GM10266 (cell line): ENCODE results near the gene NREP.
"Not testable (repeated sequence)": the region's sequence is repeated elsewhere in the genome, so short reads cannot be mapped to it uniquely, and the experiment has no call there.

Experiments
- DNase-seq: peaks from one replicate; pipeline ENCODE4 v3.0.0; 2012; ENCODE audit errors: extremely low spot score
- TF ChIP-seq, protein P1 (sequence below): IDR thresholded peaks from 2 replicates; pipeline ENCODE4 v1.5.1; 2012; ENCODE audit warnings: mild to moderate bottlenecking, low read depth; ENCODE audit not compliant: control insufficient read depth, insufficient read depth; ENCODE audit errors: missing control alignments

Gene NREP

DNA sequence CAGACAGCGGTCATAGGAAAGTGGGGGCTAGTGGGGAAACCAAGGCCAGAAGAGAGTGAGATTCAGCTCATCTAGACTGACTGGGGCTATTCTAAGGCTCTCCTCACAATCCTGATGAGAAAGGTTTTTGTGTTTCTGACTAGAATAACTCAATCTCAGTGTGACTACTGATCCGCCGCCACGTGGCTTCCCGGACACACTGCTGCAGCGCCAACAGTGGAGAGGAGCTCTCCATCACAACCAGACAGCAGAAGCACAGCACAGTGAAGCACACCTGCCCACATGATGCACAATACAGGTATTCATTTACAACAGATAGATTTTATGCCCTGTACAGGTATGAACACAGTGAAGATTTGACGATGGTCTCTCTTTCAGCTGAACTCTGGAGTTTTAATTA, 25.4 kb downstream of the NREP start:
- TF ChIP-seq, protein P1, sequence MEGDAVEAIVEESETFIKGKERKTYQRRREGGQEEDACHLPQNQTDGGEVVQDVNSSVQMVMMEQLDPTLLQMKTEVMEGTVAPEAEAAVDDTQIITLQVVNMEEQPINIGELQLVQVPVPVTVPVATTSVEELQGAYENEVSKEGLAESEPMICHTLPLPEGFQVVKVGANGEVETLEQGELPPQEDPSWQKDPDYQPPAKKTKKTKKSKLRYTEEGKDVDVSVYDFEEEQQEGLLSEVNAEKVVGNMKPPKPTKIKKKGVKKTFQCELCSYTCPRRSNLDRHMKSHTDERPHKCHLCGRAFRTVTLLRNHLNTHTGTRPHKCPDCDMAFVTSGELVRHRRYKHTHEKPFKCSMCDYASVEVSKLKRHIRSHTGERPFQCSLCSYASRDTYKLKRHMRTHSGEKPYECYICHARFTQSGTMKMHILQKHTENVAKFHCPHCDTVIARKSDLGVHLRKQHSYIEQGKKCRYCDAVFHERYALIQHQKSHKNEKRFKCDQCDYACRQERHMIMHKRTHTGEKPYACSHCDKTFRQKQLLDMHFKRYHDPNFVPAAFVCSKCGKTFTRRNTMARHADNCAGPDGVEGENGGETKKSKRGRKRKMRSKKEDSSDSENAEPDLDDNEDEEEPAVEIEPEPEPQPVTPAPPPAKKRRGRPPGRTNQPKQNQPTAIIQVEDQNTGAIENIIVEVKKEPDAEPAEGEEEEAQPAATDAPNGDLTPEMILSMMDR, result no peak
- DNase-seq, result no peak

DNA sequence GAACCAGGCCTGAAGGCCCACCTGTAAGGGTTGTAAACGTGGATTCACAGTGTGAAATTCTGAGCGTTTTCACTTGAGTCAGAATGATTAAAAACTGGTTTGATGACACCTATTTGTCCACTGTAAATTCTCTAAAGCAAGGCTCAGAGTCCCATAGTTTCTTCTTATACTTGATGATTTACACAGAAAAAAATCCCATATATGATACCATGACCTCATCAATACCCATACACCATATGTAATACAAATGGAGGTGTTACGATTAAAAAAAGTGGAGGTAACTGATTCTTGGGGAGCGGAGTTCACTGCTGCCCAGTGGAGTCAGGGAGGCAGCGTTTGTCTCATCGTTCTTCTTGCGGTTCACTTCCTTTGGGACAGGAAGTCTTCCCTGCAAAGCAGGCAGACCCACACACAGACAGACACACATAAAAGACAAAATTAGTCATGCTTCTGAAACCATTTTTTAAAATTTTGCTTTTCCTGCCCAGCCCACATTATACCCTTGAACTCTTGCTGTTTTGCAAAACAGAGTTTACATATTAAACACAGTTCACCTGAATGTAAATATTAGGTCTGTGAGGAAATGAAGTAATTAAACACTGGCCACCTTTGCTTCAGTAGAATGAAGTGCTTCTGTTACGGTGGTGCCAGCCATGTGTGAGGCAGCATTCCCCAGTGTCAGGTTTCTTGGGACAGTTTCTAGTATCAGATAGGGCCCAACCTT, 26.2 kb downstream of the NREP start:
- no peak for DNase-seq
- TF ChIP-seq, protein P1, result no peak

DNA sequence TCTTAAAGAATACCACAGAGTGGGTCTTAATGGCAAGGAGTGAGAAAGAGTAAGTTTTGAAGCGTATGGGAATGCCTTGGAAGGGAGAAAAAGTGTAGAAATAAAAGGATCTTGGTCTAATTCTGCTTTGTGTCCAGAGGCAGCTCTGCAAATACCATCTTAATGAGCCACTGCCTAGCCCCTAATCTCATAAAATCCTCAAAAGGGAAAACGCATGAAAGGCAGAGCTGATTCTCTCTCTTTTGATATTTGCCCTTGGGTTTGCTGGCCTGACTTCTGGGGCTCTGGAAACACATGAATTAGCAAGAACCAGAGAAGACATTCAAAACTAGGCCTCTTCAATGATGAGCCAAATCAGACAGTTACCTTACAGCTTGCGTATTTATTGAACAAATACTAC, 28.1 kb downstream of the NREP start:
- TF ChIP-seq, protein P1, result no peak
- no peak for DNase-seq

DNA sequence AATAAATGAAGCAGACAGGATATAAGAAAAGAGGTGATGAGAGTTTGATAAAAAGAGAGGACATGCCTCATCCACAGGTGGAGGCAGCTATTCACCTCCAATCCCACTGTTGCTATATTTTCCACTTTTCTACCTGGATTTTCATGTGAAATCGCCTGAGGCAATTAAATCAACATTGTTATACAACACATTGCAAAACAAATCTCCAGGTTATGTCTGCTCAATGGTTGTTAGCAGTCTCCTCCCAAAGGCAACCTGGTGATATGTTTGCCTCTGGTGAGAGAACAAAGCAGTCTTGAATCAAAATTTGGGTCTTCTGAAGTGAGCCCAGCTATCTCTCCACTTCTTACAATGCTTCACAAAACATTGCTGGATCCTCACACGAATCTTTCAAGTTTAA, 30.0 kb downstream of the NREP start:
- TF ChIP-seq, protein P1, result no peak
- no peak for DNase-seq

DNA sequence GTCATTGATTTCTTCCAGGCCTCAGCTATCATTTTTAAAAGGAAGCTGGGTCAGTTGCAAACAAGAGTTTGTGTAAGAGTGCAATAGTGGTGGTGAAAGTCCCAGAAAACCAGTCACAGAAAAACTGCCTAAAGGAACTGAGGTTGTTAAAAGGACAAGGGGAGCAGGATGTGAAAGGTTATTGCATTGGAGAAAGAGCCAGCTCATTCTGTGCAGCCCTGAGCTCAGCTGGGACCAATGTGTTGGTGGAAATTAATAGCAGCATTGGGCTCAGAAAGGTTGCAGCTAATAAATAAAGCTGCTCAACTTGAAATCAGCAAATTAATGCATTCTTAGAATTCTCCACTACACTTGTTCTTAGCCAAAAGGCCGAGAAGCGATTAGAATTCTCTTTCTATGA, 34.9 kb downstream of the NREP start:
- no peak for DNase-seq
- TF ChIP-seq, protein P1, result no peak

DNA sequence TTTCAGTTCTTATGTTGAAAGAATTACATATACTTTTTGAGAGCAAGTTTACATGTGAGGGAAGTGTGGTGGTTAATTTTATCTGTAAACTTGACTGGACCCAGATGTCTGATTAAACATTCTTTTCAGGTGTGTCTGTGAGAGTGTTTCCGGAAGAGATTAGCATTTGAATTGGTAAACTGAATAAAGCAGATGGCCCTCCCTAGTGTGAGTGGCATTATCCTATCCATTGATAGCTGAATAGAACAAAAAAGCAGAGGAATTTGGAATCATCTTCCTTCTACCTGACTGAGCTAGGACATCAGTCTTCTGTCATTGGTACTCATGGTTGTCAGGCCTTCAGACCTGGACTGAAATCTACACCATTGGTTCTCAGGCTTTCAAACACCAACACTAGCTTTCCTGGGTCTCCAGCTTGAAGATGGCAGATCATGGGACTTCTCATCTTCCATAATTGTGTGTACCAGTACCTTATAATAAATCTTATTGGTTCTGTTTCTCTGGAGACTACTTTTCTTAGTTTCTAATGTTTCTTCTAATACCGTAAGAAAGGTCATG, 36.6 kb downstream of the NREP start:
- no peak for DNase-seq
- TF ChIP-seq, protein P1, result no peak

DNA sequence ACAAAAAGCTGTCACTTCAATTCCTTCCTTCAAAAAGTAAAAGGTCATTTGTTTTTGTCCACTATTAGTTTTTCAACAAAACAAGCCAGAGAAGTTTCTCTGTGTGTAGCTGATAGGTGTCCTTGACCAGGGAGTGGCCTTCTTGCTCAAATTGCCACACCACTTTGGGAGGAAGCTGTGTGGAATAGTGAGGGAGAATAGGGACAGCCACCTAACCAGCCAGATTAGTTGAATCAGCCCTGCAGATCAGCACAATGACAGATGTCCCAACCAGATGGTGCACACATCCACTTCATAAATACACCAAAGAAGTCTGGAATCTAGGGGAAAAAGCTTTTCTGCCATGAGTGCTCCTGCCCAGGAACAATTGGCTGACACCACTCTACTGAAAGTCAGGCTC, 37.2 kb downstream of the NREP start:
- TF ChIP-seq, protein P1, result no peak
- no peak for DNase-seq

DNA sequence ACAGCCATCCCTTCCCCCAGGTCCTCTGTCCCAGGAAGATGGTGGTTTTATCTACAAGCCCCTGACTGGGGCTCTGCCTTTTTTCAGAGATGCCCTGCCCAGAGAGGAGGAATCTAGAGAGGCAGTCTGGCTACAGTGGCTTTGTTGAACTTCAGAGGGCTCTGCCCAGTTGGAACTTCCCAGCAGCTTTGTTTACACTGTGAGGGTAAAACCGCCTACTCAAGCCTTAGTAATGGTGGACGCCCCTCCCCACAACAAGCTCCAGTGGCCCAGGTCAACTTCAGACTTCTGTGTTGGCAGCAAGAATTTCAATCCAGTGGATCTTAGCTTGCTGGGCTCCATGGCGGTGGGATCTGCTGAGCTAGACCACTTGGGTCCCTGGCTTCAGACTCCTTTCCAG, 40.2 kb downstream of the NREP start:
- not testable (repeated sequence) for DNase-seq
